Activated naive CD4-positive, alpha-beta T cell treated with anti-CD3 and anti-CD28 coated beads, Interleukin-2, amount 50 U/mL, for 72 hours (primary cell): ENCODE measurements around the gene ITFG2. TPM values are rescaled to one million over a fixed set of nuclear protein-coding genes. Genes with fewer than 3 reads are reported as not detected.
A peak's percentile ranks its signal among the peaks of the same experiment; 100 is the strongest.
"Not testable (repeated sequence)": the region's sequence is repeated elsewhere in the genome, so short reads cannot be mapped to it uniquely, and the experiment has no call there.

Experiments used
- ATAC-seq, 2 donors: fragments of 150-1000 bp; cut with Tn5 transposase; 2 replicates each; pipeline ENCODE4 v1.10.0; 2021; ENCODE audit warnings: mild to moderate bottlenecking in 2 of 2, moderate library complexity in 2 of 2
- DNase-seq, 2 donors: peaks; one replicate each; pipeline ENCODE4 v3.0.0; 2021 to 2022; ENCODE audit warnings: low spot score in 2 of 2
- H3K27ac Mint-ChIP-seq, 2 donors: one replicate each; pipeline ENCODE4 v1.8.0; 2022; ENCODE audit warnings: mild to moderate bottlenecking in 2 of 2, mixed read lengths in 2 of 2
- H3K36me3 Mint-ChIP-seq, 2 donors: one replicate each; pipeline ENCODE4 v1.8.0; 2022; ENCODE audit warnings: mixed read lengths in 2 of 2
- H3K9me3 Mint-ChIP-seq, 2 donors: one replicate each; pipeline ENCODE4 v1.8.0; 2022; ENCODE audit warnings: mixed read lengths in 2 of 2
- total RNA-seq, 2 donors: library from RNA; stranded (reverse); gene quantifications; one replicate each; pipeline ENCODE4 v1.2.3, GENCODE V29; 2022

Gene ITFG2
- total RNA-seq, 2 donors from 2014 or later: 36.3 to 39.1 TPM

- H3K27ac Mint-ChIP-seq: peak overlapping the region; percentile 36 to 59
- H3K36me3 Mint-ChIP-seq: peaks cover 27 to 33% of the 10 kb centered on the region in 2 donors
- H3K9me3 Mint-ChIP-seq, DNase-seq, ATAC-seq: not testable (repeated sequence)
Observed at GRCh38 chr12:2868986-2869632, 56.6 kb downstream of the ITFG2 start.

Other genes with a start within 250 kb of the ITFG2 start
- gene FKBP4, start 17.7 kb upstream of the ITFG2 start, total RNA-seq: 100 to 1,000 TPM; 130 to 134 TPM
- not detected for gene NRIP2, start 22.4 kb downstream of the ITFG2 start, total RNA-seq
- gene TEX52, start 44.4 kb downstream of the ITFG2 start, total RNA-seq: under 1 TPM; 0.20 to 0.43 TPM
- 100 to 1,000 TPM; 105 to 112 TPM for gene FOXM1, start 64.5 kb downstream of the ITFG2 start, total RNA-seq
- gene RHNO1, start 64.6 kb downstream of the ITFG2 start, total RNA-seq: 10 to 100 TPM; 30.1 to 49.4 TPM
- 1 to 10 TPM; 4.9 to 7.3 TPM for gene TULP3, start 78.2 kb downstream of the ITFG2 start, total RNA-seq
- 1 to 10 TPM in 1 of 2 donors, under 1 TPM in 1; 0.32 to 8.3 TPM for gene TEAD4, start 146.7 kb downstream of the ITFG2 start, total RNA-seq